Stomach (tissue), 19 donors: ENCODE results near the gene GCA. TPM values are rescaled to one million over a fixed set of nuclear protein-coding genes. Genes with fewer than 3 reads are reported as not detected.

Experiments
- DNase-seq, 2 donors: peaks; one replicate each; pipeline versions ENCODE4 v3.0.0 to v3.0.0-alpha.2; 2013 to 2019
- H3K27ac ChIP-seq, 5 donors: fragments of 200-600 bp in 4 of 5; sonication (generic) in 4 of 5; one replicate each; pipeline ENCODE4 v1.5.1; 2013 to 2019; ENCODE audit warnings: mild to moderate bottlenecking in 1 of 5, moderate library complexity in 1 of 5
- H3K27me3 ChIP-seq, 3 donors: fragments of 200-600 bp; sonication (generic); one replicate each; pipeline ENCODE4 v1.5.1; 2017 to 2019; ENCODE audit warnings: mixed run types in 1 of 3
- H3K36me3 ChIP-seq, 4 donors: fragments of 200-600 bp; sonication (generic); 1 replicate in 3 of 4; 2 replicates in 1 of 4; pipeline ENCODE4 v1.5.1; 2016 to 2019
- H3K4me1 ChIP-seq, 4 donors: fragments of 200-600 bp; sonication (generic); one replicate each; pipeline ENCODE4 v1.5.1; 2016 to 2019
- H3K4me3 ChIP-seq, 4 donors: fragments of 200-600 bp; sonication (generic) in 3 of 4; one replicate each; pipeline ENCODE4 v1.5.1; 2016 to 2019; ENCODE audit warnings: mild to moderate bottlenecking in 1 of 4
- H3K9me3 ChIP-seq, 4 donors: fragments of 200-600 bp; sonication (generic); one replicate each; pipeline ENCODE4 v1.5.1; 2016 to 2019
- EP300 ChIP-seq: sonication (generic); formaldehyde crosslinking; IDR thresholded peaks from one replicate; pipeline ENCODE4 v1.6.1; 2017; ENCODE audit warnings: antibody characterized with exemption
- POLR2A ChIP-seq, 4 donors: fragments of 450-650 bp; IDR thresholded peaks; one replicate each; pipeline ENCODE4 v1.6.1; 2016; ENCODE audit warnings: antibody characterized with exemption in 4 of 4, control low read depth in 2 of 4, mild to moderate bottlenecking in 1 of 4, moderate library complexity in 1 of 4
- POLR2AphosphoS5 ChIP-seq, 3 donors: sonication (generic); formaldehyde crosslinking; IDR thresholded peaks; one replicate each; pipeline ENCODE4 v1.6.1; 2016; ENCODE audit warnings: antibody characterized with exemption in 3 of 3
- WGBS, 5 donors: extraction: QIAGEN DNeasy Blood & Tissue Kit in 3 of 5; methylation state at CpG; one replicate each; pipeline versions ENCODE4 v1.1.5 to v1.1.7; 2013 to 2018; 5-methylcytosine and 5-hydroxymethylcytosine counted together
- intact Hi-C: fragments of 100-400 bp; cut with DNase I; formaldehyde crosslinking; loops from one replicate; pipeline ENCODE4 v1.15.1; 2023; ENCODE audit warnings: low total_unique reads
- long read RNA-seq, 10 donors: transcript quantifications; one replicate each; lab custom pipeline, GENCODE V29; 2026
- polyA plus RNA-seq, 3 donors: library from polyadenylated mRNA; stranded (reverse); fragments of 200-250 nt; gene quantifications; one replicate each; pipeline ENCODE4 v1.2.3, GENCODE V29; 2013
- total RNA-seq, 5 donors: library from RNA; depleted of rRNA; stranded (reverse); fragments of >200 nt; gene quantifications; one replicate each; pipeline versions ENCODE4 v1.1.0 to v1.2.3, GENCODE V29; 2014 to 2016
- TF ChIP-seq, protein P1 (sequence below), 7 experiments: fragments of 450-650 bp in 4 of 7; fragments of 200-600 bp in 3 of 7; sonication (generic) in 3 of 7; IDR thresholded peaks; one replicate each; pipeline ENCODE4 v1.5.1; 2016 to 2019; ENCODE audit warnings: antibody characterized with exemption in 7 of 7, control low read depth in 2 of 7, mild to moderate bottlenecking in 1 of 7
- donor health status: healthy with polysubstance abuse.
- donor health status: Bipolar disorder and iron deficiency.
- donor health status: healthy.

GCA gene, protein sequence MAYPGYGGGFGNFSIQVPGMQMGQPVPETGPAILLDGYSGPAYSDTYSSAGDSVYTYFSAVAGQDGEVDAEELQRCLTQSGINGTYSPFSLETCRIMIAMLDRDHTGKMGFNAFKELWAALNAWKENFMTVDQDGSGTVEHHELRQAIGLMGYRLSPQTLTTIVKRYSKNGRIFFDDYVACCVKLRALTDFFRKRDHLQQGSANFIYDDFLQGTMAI
- total RNA-seq = 100 to 1,000 TPM in 1 of 5 donors, 10 to 100 TPM in 4; 10.1 to 239 (median 26.3) TPM
- polyA plus RNA-seq = 10 to 100 TPM; 17.9 to 28.4 (median 22.0) TPM
- long read RNA-seq, donor 1, transcript GCA-204 (8 exons, 1,992 nt) = major isoform, 5 of 7 reads
- long read RNA-seq, donor 1, partial matches to known transcripts = 0 of 7 reads
- long read RNA-seq, donor 1, other reads (novel, unspliced or antisense) = 0 of 7 reads
- long read RNA-seq, donor 2, partial matches to known transcripts = 0 of 4 reads
- long read RNA-seq, donor 2, other reads (novel, unspliced or antisense) = 0 of 4 reads
- long read RNA-seq, donor 3, transcript GCA-204 (8 exons, 1,992 nt) = major isoform, 6 of 15 reads
- long read RNA-seq, donor 3, partial matches to known transcripts = 6 of 15 reads
- long read RNA-seq, donor 3, other reads (novel, unspliced or antisense) = 0 of 15 reads
- long read RNA-seq, donor 4, partial matches to known transcripts = 0 of 2 reads
- long read RNA-seq, donor 4, other reads (novel, unspliced or antisense) = 0 of 2 reads
- long read RNA-seq, donor 5, transcript GCA-204 (8 exons, 1,992 nt) = major isoform, 13 of 14 reads
- long read RNA-seq, donor 5, partial matches to known transcripts = 0 of 14 reads
- long read RNA-seq, donor 5, other reads (novel, unspliced or antisense) = 0 of 14 reads
- long read RNA-seq, donor 6 = 0 reads
- long read RNA-seq, donor 7, transcript GCA-204 (8 exons, 1,992 nt) = major isoform, 6 of 8 reads
- long read RNA-seq, donor 7, partial matches to known transcripts = 0 of 8 reads
- long read RNA-seq, donor 7, other reads (novel, unspliced or antisense) = 0 of 8 reads
- long read RNA-seq, donor 8, transcript GCA-204 (8 exons, 1,992 nt) = major isoform, 10 of 25 reads
- long read RNA-seq, donor 8, partial matches to known transcripts = 14 of 25 reads
- long read RNA-seq, donor 8, other reads (novel, unspliced or antisense) = 0 of 25 reads
- long read RNA-seq, donor 9, transcript GCA-204 (8 exons, 1,992 nt) = major isoform, 7 of 14 reads
- long read RNA-seq, donor 9, partial matches to known transcripts = 5 of 14 reads
- long read RNA-seq, donor 9, other reads (novel, unspliced or antisense) = 0 of 14 reads
- long read RNA-seq, donor 10, partial matches to known transcripts = 7 of 9 reads
- long read RNA-seq, donor 10, other reads (novel, unspliced or antisense) = 0 of 9 reads

DNA sequence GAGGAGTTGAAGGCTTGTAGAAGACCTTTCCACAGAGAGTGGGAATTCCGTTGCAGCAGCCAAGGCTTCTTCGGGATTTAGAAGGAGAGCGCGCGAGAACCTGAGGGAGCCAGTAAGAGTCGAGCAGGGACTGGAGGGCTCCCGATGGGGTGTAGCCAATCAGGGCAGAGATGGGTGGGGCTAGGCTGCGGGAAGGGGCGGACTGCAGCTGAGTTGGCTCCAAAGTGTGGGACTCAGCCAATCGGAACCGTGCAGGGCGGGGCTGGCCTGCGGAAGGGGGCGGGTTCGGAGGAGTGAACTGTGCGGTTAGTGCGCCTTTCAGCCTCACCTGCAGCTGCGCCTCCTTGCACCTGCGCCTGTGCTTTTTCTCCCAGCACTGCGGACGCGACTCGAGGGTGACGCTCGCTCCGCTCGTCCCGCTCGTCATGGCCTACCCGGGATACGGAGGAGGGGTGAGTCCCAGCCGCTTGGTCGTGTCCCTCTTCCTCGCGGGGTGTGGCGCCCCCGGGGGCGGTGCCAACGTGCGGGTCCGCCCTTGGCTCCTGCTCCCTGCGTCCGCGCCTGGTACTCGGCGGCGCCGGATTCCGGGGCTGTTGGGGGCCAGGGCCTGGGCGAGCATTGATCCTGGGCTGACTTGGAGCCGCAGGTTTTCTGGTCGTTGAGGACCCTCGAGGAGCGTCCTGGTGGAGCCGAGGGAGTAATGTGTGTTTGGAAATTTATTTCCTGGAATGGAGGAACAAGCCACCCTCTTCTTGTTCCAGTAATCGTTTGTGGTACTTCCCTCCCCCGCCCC lies at the start of gene GCA:
TSS of gene GCA (plus strand) at position 309 of the 793 bp plus-strand sequence. CDS start at position 426, 117 bp downstream.
- intact Hi-C loops = no loop called here
- Histone ChIP-seq H3K9me3 (no peaks in the 10 kb centered on the region), H3K27ac (peak within 1 kb of the TSS; percentile 90 to 97 (median 94)), H3K27me3 (no peaks in the 10 kb centered on the region), H3K4me3 (peak within 1 kb of the TSS; percentile 73 to 92 (median 83)), H3K4me1 (peaks cover 0 to 31% (median 10%) of the 10 kb centered on the region in 4 donors), H3K36me3 (peaks cover 0 to 4% (median 0%) of the 10 kb centered on the region in 4 donors)
- TF ChIP-seq POLR2AphosphoS5 (IDR thresholded peaks at IDR 0.05) (peak in 2 of 3 donors; percentile 79 to 89), EP300 (no peak), POLR2A (IDR thresholded peaks at IDR 0.05) (peak in 1 of 4 donors; percentile 50)
- TF ChIP-seq, protein P1, sequence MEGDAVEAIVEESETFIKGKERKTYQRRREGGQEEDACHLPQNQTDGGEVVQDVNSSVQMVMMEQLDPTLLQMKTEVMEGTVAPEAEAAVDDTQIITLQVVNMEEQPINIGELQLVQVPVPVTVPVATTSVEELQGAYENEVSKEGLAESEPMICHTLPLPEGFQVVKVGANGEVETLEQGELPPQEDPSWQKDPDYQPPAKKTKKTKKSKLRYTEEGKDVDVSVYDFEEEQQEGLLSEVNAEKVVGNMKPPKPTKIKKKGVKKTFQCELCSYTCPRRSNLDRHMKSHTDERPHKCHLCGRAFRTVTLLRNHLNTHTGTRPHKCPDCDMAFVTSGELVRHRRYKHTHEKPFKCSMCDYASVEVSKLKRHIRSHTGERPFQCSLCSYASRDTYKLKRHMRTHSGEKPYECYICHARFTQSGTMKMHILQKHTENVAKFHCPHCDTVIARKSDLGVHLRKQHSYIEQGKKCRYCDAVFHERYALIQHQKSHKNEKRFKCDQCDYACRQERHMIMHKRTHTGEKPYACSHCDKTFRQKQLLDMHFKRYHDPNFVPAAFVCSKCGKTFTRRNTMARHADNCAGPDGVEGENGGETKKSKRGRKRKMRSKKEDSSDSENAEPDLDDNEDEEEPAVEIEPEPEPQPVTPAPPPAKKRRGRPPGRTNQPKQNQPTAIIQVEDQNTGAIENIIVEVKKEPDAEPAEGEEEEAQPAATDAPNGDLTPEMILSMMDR (IDR thresholded peaks at IDR 0.05) = peak in 1 of 7 experiments; percentile 5
- peak; percentile 97 to 99 for DNase-seq
- WGBS, 5 donors = 0 to 2% (median 1%) methylated on average over 41 to 57 of the region's 57 CpGs

DNA sequence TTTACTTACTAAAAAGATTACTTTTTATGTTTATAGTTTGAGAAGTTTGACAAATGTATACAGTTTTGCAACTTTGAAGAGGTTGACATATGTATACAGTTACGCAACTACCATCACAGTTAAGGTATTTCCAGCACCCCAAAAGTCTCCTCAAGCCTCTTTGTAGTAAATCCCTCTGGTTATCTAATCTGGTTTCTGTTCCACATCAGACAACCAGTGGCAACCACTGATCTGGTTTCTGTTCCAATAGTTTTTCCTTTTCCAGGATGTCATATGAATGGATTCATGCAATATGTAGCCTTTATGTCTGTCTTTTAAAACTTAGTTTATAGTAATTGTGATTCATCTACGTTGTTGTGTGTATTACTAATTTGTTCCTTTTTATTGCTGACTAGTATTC lies 48.9 kb upstream of the GCA start:
- DNase-seq = no peak
- 89 to 98% (median 93%) methylated on average over 2 of the region's 2 CpGs for WGBS, 5 donors
- TF ChIP-seq, protein P1 (IDR thresholded peaks at IDR 0.05) = no peak
- no peak for TF ChIP-seq POLR2AphosphoS5 (IDR thresholded peaks at IDR 0.05)
- Histone ChIP-seq H3K27me3 (no peaks in the 10 kb centered on the region), H3K9me3 (no peaks in the 10 kb centered on the region), H3K4me1 (peaks cover 0 to 41% (median 12%) of the 10 kb centered on the region in 4 donors), H3K4me3 (no peak overlapping the region), H3K27ac (no peak overlapping the region), H3K36me3 (peaks cover 0 to 30% (median 9%) of the 10 kb centered on the region in 4 donors)
- intact Hi-C loops = loop anchor here (5.0 kb wide), 1 partner anchor 73 kb away; no protein-coding TSS in a partner anchor

DNA sequence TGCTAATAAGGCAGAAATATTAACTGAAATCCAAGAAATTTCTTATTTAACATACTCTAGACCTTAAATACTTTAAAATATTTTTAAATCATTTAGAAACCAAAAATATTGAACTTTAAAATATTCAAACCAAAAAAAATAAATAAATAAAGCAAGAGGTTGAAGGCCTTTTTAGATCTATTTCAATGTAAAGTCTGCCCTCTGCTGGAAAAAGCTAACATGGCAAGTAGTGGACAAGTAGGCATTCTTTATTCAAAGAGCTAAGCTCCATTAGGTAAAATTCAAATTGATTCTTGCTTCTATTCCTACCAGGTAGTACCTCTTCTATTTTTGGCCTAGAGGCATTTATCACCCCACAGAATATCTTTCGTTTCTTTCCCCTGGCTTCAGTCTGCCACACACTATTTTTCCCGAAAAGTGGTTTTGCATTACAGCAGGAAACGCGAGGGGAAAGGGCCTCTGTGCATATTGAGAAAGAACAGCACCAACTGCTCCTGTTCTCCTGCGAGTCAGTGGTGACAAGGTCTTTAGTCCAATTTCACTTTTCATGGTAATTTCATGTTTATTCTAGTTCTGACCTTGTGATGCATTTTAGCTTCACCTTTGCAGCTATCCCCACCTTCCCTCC lies 45.9 kb upstream of the GCA start:
- intact Hi-C loops = loop anchor here (5.0 kb wide), 1 partner anchor 76 kb away; no protein-coding TSS in a partner anchor
- Histone ChIP-seq H3K9me3 (no peaks in the 10 kb centered on the region), H3K27ac (no peak overlapping the region), H3K4me3 (no peak overlapping the region), H3K27me3 (no peaks in the 10 kb centered on the region), H3K4me1 (peaks cover 0 to 25% (median 12%) of the 10 kb centered on the region in 4 donors), H3K36me3 (peaks cover 0 to 22% (median 9%) of the 10 kb centered on the region in 4 donors)
- no peak for TF ChIP-seq EP300
- TF ChIP-seq, protein P1 (IDR thresholded peaks at IDR 0.05) = peak in 5 of 7 experiments; percentile 65 to 89 (median 82)
- WGBS, 5 donors = 58 to 68% (median 62%) methylated on average over 5 of the region's 5 CpGs
- DNase-seq = peak; percentile 60 to 88
